ENCODE results near the gene PPFIA3.
"Not testable (repeated sequence)": the region's sequence is repeated elsewhere in the genome, so short reads cannot be mapped to it uniquely, and the experiment has no call there.

The PPFIA3 gene

GRCh38 chr19:49150106-49150943 lies 31.0 kb downstream of the PPFIA3 start:
- DNase-seq, result peak; percentile 70

GRCh38 chr19:49150944-49151243 lies 31.6 kb downstream of the PPFIA3 start:
- no peak for DNase-seq

- DNase-seq, result peak; percentile 40
Measured at GRCh38 chr19:49151267-49152118, 32.1 kb downstream of the PPFIA3 start.

- no peak for DNase-seq
Measured at GRCh38 chr19:49152119-49152550, 32.8 kb downstream of the PPFIA3 start.

GRCh38 chr19:49153167-49153809 lies 33.9 kb downstream of the PPFIA3 start:
- DNase-seq, result no peak

- DNase-seq, result no peak
Measured at GRCh38 chr19:49154279-49154678, 34.9 kb downstream of the PPFIA3 start.

GRCh38 chr19:49155005-49155819 lies 35.9 kb downstream of the PPFIA3 start, which contains the start of gene HRC:
TSS of gene HRC (minus strand) at chr19:49155396. CDS start at chr19:49155237, 159 bp downstream.
- no peak for DNase-seq

GRCh38 chr19:49155820-49156346 lies 36.5 kb downstream of the PPFIA3 start:
- no peak for DNase-seq

GRCh38 chr19:49157445-49158224 lies 38.3 kb downstream of the PPFIA3 start, which contains the start of gene TRPM4:
TSS of gene TRPM4 (plus strand) at chr19:49157792. CDS start at chr19:49157867, 75 bp downstream.
- DNase-seq, result peak; percentile 51

GRCh38 chr19:49160450-49161189 lies 41.3 kb downstream of the PPFIA3 start:
- no peak for DNase-seq

- DNase-seq, result no peak
Measured at GRCh38 chr19:49161987-49162386, 42.6 kb downstream of the PPFIA3 start.

GRCh38 chr19:49165111-49165750 lies 45.9 kb downstream of the PPFIA3 start:
- no peak for DNase-seq

- no peak for DNase-seq
Measured at GRCh38 chr19:49165865-49166301, 46.5 kb downstream of the PPFIA3 start.

GRCh38 chr19:49167857-49168409 lies 48.6 kb downstream of the PPFIA3 start:
- no peak for DNase-seq

GRCh38 chr19:49168421-49168820 lies 49.1 kb downstream of the PPFIA3 start:
- no peak for DNase-seq

- DNase-seq, result no peak
Measured at GRCh38 chr19:49173198-49173597, 53.9 kb downstream of the PPFIA3 start.

- DNase-seq, result no peak
Measured at GRCh38 chr19:49180659-49181058, 61.3 kb downstream of the PPFIA3 start.

GRCh38 chr19:49182010-49182847 lies 62.9 kb downstream of the PPFIA3 start:
- not testable (repeated sequence) for DNase-seq
